ENCODE results near the gene OPCML. TPM values are rescaled to one million over a fixed set of nuclear protein-coding genes. Genes with fewer than 3 reads are reported as not detected.

OPCML gene
- total RNA-seq, 3 donors from 2014 or later: not detected

DNA sequence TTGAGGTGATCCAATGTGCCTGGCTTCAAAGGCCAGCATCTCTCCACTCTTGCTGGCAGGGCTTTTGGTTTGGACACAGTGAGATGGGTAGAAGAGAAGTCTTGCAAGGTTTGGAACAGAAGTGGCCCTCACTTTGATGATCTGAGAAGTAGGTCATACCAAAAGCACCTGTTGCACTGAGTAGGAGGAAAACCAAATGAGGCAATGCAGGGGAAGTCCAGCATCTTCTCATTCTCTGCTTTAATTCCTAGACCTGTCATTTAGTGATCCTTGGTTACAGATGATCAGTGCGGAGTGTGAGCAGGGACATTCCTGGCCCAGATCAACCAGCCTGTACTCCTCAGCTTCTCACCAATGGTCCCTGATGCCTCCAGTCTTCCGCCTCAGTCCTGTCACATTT, 990.5 kb downstream of the OPCML start:
- no peak for ATAC-seq
- H3K4me1 Mint-ChIP-seq (ENCODE audit: low read depth): no peaks in the 10 kb centered on the region

DNA sequence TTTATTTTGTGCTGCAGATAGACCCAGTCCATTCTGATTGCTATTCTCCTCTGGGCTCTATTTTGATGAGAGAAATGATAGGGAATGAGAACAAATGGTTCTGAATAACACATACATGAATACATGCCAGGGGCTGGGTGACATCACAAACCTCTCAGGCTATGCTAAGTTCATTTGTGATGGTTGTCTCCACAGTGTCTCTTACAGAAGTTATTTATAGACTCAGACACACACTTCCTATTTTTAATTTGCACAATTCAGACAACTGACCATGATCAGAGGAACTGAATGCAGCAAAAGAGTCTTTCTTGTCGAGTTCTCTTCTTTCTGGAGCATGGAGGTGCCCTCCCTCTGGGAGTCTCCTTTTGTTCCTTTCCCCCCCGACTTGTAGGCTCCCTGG, 991.7 kb downstream of the OPCML start:
- Mint-ChIP-seq H3K36me3 (ENCODE audit: insufficient read depth) (no peaks in the 10 kb centered on the region), H3K4me3 (no peak overlapping the region), H3K27me3 (ENCODE audit: low read depth) (no peaks in the 10 kb centered on the region), H3K9me3 (no peaks in the 10 kb centered on the region), H3K4me1 (ENCODE audit: low read depth) (no peaks in the 10 kb centered on the region)
- DNase-seq (no peak), ATAC-seq (no peak)

More for the DNA sequence above, 990.5 kb downstream of the OPCML start:
- no peaks in the 10 kb centered on the region for H3K9me3 Mint-ChIP-seq
- no peaks in the 10 kb centered on the region for H3K27me3 Mint-ChIP-seq (ENCODE audit: low read depth)
- H3K4me3 Mint-ChIP-seq: no peak overlapping the region
- DNase-seq: no peak
- no peaks in the 10 kb centered on the region for H3K36me3 Mint-ChIP-seq (ENCODE audit: insufficient read depth)

DNA sequence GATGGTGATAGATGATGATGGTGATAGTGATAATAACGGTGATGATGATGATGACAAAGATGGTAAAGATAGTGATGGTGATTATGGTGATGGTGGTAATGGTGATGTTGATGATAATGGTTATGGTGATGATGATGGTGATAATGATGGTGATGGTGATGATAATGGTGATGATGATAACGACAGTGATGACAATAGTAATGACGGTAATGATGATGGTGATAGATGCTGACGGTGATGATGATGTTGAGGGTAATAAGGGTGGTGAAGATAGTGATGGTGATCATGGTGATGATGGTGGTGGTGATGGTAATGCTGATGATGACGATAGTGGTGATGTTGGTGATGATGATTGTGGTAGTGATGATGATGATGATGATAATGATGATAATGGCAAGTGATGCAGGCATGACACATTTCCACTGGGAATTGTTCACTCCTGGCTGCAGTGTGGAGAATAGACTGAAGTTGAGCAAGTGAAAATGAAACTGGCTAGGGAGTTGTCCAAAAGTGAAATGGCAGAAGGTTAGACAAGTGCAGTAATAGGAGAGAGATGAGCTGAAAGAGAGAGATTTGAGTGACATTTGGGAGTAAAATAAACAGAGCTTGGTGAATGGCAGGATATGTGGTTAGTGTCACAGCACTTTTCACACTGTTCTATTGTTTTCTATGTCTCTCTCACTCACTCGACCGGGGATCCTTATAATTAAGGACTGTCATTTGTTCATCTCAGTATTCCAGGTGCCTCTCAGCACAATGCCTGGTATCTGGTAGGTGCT, 992.5 kb downstream of the OPCML start:
- Mint-ChIP-seq H3K27me3 (ENCODE audit: low read depth) (no peaks in the 10 kb centered on the region), H3K4me3 (no peak overlapping the region), H3K4me1 (ENCODE audit: low read depth) (no peaks in the 10 kb centered on the region), H3K36me3 (ENCODE audit: insufficient read depth) (no peaks in the 10 kb centered on the region), H3K9me3 (no peaks in the 10 kb centered on the region)
- DNase-seq (no peak), ATAC-seq (no peak)

DNA sequence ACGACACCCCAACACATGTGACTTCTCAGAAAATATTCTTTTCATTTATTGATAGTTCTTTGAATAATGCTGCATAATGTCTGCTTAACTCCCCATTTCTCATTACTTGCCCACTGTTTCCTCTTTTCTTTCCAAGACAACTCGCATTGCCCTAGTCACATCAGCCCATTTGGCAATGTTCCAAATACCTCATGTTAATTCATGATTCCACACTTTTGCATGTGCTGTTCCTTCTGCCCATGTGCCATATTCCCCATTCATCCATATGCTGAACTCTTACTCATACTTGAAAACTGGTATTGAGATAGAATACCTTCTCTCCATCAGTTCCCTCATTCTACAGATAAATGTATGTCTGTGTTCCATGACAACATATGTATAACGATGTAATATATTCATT, 993.7 kb downstream of the OPCML start:
- no peaks in the 10 kb centered on the region for H3K9me3 Mint-ChIP-seq
- H3K4me3 Mint-ChIP-seq: no peak overlapping the region
- no peaks in the 10 kb centered on the region for H3K27me3 Mint-ChIP-seq (ENCODE audit: low read depth)
- no peaks in the 10 kb centered on the region for H3K4me1 Mint-ChIP-seq (ENCODE audit: low read depth)
- no peak for DNase-seq
- no peaks in the 10 kb centered on the region for H3K36me3 Mint-ChIP-seq (ENCODE audit: insufficient read depth)
- ATAC-seq: no peak

DNA sequence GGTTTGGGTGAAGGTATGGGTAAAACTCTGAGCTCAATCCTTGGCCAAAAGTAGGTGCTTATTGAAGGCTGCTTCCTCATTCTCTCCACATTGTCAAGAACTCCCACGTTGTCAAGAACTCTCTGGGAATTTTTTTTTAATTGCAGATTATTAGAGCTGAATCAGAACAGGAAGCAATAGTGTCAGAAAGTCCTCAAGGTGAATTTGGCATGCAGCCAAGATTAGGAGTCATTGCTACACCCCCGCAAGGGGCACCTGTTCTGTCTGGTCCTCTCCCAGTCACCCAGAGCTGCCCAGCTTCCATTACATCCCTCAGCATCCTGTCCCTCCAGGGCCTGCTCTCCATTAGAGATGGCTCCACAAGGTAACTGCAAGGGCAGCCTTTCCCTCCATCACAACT, 996.5 kb downstream of the OPCML start:
- H3K4me1 Mint-ChIP-seq (ENCODE audit: low read depth): no peaks in the 10 kb centered on the region
- H3K36me3 Mint-ChIP-seq (ENCODE audit: insufficient read depth): no peaks in the 10 kb centered on the region
- H3K9me3 Mint-ChIP-seq: peaks cover under 1% of the 10 kb centered on the region
- ATAC-seq (no peak), DNase-seq (no peak)
- no peak overlapping the region for H3K4me3 Mint-ChIP-seq
- H3K27me3 Mint-ChIP-seq (ENCODE audit: low read depth): no peaks in the 10 kb centered on the region

DNA sequence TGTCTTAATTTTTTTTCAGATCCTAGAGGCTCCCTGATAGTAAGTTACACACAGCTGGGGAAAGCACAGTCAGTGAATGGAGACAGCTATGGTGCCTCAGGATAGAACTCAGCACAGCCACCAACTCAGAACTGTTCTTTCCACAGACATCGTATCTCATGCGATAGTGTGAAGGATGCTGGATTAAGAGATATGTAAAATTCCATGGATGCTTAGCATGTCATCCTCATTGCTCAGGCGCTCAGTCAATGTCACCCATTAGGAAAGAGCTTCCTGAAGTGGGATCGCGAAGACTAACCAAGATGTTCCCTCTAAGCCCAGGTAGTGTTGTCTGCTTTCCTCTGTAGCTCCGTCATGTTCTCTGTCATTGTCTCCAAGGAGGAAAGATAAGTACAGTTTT, 1000.4 kb downstream of the OPCML start:
- Mint-ChIP-seq H3K9me3 (peaks cover 9% of the 10 kb centered on the region), H3K27me3 (ENCODE audit: low read depth) (no peaks in the 10 kb centered on the region)
- DNase-seq: no peak

DNA sequence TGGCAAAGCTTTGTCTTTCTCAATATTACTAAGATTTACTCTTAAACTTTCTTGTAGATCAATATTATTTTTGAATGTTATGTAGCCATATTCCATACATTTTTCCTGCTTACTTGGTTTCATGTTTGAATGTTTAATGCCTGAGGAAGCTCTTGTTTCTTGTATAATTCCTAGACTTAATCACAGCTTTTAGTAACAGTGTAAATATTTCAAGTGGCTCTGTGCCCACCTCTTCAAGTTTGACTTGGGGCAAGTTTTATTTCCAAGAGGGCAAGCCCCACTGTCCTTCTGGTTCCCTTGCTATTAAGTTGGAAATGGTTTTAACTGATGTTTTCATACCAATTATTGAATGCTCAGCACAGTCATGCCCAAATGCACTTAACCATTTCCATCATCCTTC, 1004.1 kb downstream of the OPCML start:
- H3K4me3 Mint-ChIP-seq: no peak overlapping the region
- no peak for DNase-seq
- H3K4me1 Mint-ChIP-seq (ENCODE audit: low read depth): no peaks in the 10 kb centered on the region
- H3K36me3 Mint-ChIP-seq (ENCODE audit: insufficient read depth): no peaks in the 10 kb centered on the region
- H3K27me3 Mint-ChIP-seq (ENCODE audit: low read depth): no peaks in the 10 kb centered on the region
- H3K9me3 Mint-ChIP-seq: peaks cover 9% of the 10 kb centered on the region
- ATAC-seq: no peak

More for the DNA sequence above, 1000.4 kb downstream of the OPCML start:
- Mint-ChIP-seq H3K4me1 (ENCODE audit: low read depth) (no peaks in the 10 kb centered on the region), H3K36me3 (ENCODE audit: insufficient read depth) (no peaks in the 10 kb centered on the region), H3K4me3 (no peak overlapping the region)
- no peak for ATAC-seq

DNA sequence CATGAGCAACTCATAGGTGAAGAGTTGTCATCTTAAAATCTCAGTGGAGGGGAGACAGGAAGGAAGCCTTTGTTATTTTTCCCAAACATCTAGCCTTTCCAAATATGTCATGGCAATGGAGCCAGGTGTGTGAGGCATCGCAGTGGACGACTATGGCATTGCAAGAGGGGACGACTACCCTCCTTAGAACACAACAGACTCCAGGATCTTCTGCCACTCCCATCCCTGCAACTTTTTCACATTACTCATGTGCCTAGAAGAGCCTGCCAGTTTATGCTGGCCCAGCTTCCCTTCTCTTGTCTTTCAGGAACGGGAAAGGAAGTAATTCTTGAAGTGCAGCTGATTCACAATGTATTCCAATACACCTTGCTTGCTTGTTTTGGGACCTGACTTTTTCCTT, 1008.4 kb downstream of the OPCML start:
- H3K27me3 Mint-ChIP-seq (ENCODE audit: low read depth): no peaks in the 10 kb centered on the region
- ATAC-seq (no peak), DNase-seq (no peak)
- H3K4me3 Mint-ChIP-seq: no peak overlapping the region
- no peaks in the 10 kb centered on the region for H3K36me3 Mint-ChIP-seq (ENCODE audit: insufficient read depth)
- peaks cover 3% of the 10 kb centered on the region for H3K9me3 Mint-ChIP-seq
- H3K4me1 Mint-ChIP-seq (ENCODE audit: low read depth): no peaks in the 10 kb centered on the region

DNA sequence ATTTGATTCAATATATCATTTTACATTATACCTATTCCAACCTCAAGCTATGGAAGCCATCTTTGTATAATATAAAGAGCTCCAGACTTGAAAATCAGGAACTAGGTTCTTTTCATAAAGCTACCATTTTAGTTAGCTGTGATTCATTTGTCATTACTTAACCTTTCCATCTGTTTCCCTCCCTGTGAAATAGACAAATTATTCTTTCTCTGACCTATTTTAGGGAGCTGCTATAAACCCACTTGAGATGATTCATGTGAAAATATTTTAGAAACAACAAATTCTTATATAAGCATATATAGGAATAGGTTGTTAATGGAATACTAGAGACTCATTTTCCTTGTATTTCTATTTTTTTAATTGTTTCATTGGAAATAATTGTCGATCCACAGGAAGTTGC, 1012.1 kb downstream of the OPCML start:
- no peaks in the 10 kb centered on the region for H3K36me3 Mint-ChIP-seq (ENCODE audit: insufficient read depth)
- H3K4me1 Mint-ChIP-seq (ENCODE audit: low read depth): no peaks in the 10 kb centered on the region
- H3K27me3 Mint-ChIP-seq (ENCODE audit: low read depth): no peaks in the 10 kb centered on the region
- DNase-seq (no peak), ATAC-seq (no peak)
- H3K4me3 Mint-ChIP-seq: no peak overlapping the region
- no peaks in the 10 kb centered on the region for H3K9me3 Mint-ChIP-seq

DNA sequence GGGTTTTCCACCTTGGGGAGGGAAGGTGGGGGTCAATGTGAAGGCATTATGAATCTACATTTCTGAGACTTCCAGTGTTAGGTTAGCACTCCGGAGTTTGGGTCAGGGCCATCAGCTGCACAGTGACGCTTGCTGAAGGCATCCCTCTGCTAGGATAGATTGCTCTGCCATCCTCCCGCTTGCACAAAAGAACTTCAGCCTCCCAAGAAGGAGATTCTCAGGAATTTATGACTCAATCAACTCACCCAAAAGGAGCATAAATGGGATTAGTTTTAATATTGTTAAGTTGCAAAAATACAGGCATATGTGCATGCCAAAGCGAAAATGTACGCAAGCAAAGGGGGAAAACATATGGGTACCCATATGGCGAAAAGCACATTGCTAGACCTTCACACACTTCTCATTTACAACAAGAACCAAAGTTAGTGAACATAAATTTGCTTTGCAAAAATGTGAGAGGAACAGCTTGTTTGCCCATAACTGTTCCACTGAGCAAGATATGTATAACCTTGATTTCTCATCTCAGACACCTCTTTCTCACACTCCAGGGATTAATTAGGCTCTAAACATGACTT, 1013.0 kb downstream of the OPCML start:
- Mint-ChIP-seq H3K9me3 (no peaks in the 10 kb centered on the region), H3K4me3 (no peak overlapping the region), H3K36me3 (ENCODE audit: insufficient read depth) (no peaks in the 10 kb centered on the region), H3K4me1 (ENCODE audit: low read depth) (no peaks in the 10 kb centered on the region), H3K27me3 (ENCODE audit: low read depth) (no peaks in the 10 kb centered on the region)
- no peak for ATAC-seq
- DNase-seq: no peak

DNA sequence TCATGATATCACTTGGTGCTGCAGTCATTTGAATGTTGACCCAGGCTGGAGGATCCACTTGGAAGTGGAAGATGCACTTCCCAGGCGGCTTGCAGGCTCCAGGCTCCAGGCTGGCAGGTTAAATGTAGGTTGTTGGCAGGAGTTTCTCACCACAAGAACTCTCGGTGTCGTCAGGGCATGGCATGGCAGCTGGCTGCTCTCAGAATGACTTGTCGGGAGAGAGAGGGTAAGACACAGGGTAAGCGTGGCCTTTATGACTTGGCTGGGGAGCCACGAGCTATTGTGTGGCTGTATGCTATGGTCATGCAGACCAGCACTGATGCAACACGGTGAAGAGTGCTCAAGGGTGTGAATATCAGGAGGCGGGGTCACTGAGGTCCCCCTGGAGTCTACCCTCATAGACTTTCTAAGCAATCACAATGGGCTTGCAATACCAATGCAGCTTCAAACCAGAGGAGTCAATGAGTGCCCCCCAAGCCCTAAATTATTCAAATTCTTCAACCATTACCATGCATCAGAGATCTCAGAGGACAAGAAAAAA, 1027.7 kb downstream of the OPCML start:
- H3K4me3 Mint-ChIP-seq: no peak overlapping the region
- no peak for DNase-seq
- ATAC-seq: no peak
- peaks cover 6% of the 10 kb centered on the region for H3K9me3 Mint-ChIP-seq
- no peaks in the 10 kb centered on the region for H3K36me3 Mint-ChIP-seq (ENCODE audit: insufficient read depth)
- H3K4me1 Mint-ChIP-seq (ENCODE audit: low read depth): no peaks in the 10 kb centered on the region
- peaks cover 6% of the 10 kb centered on the region for H3K27me3 Mint-ChIP-seq (ENCODE audit: low read depth)

DNA sequence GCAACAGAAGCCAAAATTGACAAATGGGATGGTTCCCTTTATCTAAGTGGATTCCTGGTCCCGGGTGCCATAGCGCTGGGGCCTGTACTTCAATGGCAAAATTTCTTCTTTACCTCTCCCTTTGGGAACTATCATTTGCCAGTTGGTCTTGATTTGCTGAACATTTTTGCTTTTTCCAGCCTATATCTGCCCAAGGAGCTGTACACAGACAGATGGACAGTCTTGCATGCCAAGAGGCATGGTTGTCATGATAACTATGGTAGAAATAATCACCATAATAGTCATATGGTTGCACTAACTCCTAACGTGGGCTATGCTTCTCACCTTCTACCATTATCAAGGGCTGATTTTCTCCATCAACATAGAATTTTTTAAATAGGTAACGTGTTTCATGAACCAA, 1030.9 kb downstream of the OPCML start:
- no peak overlapping the region for H3K4me3 Mint-ChIP-seq
- ATAC-seq (no peak), DNase-seq (no peak)
- H3K27me3 Mint-ChIP-seq (ENCODE audit: low read depth): peaks cover 6% of the 10 kb centered on the region
- no peaks in the 10 kb centered on the region for H3K4me1 Mint-ChIP-seq (ENCODE audit: low read depth)
- peaks cover 6% of the 10 kb centered on the region for H3K9me3 Mint-ChIP-seq
- no peaks in the 10 kb centered on the region for H3K36me3 Mint-ChIP-seq (ENCODE audit: insufficient read depth)

DNA sequence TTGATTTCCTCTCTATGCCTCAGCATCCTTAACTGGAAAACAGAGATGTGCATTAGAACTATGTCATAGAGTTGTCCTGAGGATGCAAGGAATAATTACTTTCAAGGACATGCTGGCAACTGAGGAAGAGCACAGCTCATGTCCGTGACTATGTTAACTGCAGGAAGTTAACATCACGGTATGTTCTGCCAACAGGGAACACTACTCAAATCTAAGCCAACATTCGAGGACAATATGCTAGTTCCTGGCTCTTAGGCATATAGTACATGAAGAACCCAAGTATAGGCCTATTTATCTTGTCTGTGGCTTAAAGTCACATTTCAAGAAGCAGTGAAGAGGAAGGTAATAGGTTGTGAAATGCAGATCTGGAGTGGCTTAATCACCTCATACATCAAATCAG, 1032.6 kb downstream of the OPCML start:
- DNase-seq (no peak), ATAC-seq (no peak)
- Mint-ChIP-seq H3K36me3 (ENCODE audit: insufficient read depth) (no peaks in the 10 kb centered on the region), H3K27me3 (ENCODE audit: low read depth) (no peaks in the 10 kb centered on the region), H3K4me1 (ENCODE audit: low read depth) (no peaks in the 10 kb centered on the region), H3K4me3 (no peak overlapping the region), H3K9me3 (peaks cover 6% of the 10 kb centered on the region)

DNA sequence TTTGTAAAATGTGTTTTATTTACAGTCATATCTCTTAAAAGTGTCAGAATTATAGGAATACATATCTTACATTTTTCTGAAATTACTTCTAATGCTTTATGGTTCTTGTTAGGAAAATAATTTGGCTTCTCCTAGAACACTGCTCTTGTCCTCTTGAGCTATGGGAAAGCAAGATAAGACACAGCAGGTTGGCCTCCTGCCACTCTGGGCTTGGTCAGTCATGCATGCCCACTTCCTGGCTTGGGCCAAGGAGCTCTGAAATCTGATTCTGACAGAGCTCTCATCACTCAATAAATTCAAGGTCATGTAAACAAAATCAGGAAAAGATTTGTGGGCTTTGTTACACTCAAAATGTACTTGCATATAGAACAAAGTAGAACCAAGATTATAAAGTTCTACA, 1036.0 kb downstream of the OPCML start:
- Mint-ChIP-seq H3K27me3 (ENCODE audit: low read depth) (no peaks in the 10 kb centered on the region), H3K36me3 (ENCODE audit: insufficient read depth) (no peaks in the 10 kb centered on the region), H3K9me3 (peaks cover 7% of the 10 kb centered on the region), H3K4me3 (no peak overlapping the region), H3K4me1 (ENCODE audit: low read depth) (no peaks in the 10 kb centered on the region)
- DNase-seq (no peak), ATAC-seq (no peak)

DNA sequence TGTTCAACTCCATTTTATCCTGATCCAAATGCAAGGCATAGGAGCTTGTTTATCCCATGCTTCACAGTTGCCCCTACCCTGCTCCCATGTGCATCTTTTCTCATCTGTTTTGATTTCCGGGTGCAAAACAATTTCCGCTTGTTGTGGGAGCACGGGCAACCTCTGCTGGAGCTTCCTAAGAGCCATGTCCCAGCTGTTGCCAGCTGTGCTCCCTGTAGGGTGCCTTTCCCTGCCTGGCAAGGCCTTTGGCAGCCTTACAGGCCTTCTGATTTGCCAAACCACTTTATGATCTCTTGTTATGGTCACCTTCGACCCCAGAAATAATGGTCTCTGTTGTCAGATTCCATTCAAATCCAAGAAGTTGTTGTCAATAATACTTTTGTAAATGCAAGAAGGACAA, 1038.5 kb downstream of the OPCML start:
- Mint-ChIP-seq H3K4me3 (no peak overlapping the region), H3K9me3 (peaks cover 10% of the 10 kb centered on the region), H3K36me3 (ENCODE audit: insufficient read depth) (no peaks in the 10 kb centered on the region), H3K27me3 (ENCODE audit: low read depth) (peaks cover 2% of the 10 kb centered on the region), H3K4me1 (ENCODE audit: low read depth) (no peaks in the 10 kb centered on the region)
- ATAC-seq (no peak), DNase-seq (no peak)
